Endometrial microvascular endothelial cells (primary cell): Measurements from ENCODE around the gene ABCB11. TPM values are rescaled to one million over a fixed set of nuclear protein-coding genes. Genes with fewer than 3 reads are reported as not detected.
"Not testable (repeated sequence)": the region's sequence is repeated elsewhere in the genome, so short reads cannot be mapped to it uniquely, and the experiment has no call there.

Experiments
- in situ Hi-C: cut with HindIII; loops from 2 replicates; pipeline ENCODE4 v1.10.0; 2017; ENCODE audit warnings: low sequenced_read_pairs, low pct_unique_long_range_greater_than_20kb; ENCODE audit errors: inconsistent ontology term
- total RNA-seq: library from RNA; depleted of rRNA; stranded (reverse); fragments of >200 nt; gene quantifications from one replicate; pipeline ENCODE4 v1.2.3, GENCODE V29; 2015; ENCODE audit errors: inconsistent ontology term

The ABCB11 gene
- total RNA-seq, result not detected

GRCh38 chr2:169031202-169031601 lies at the start of gene ABCB11:
Gene ABCB11 (minus strand): TSS chr2:169031324. CDS start chr2:169018125, 13,199 bp downstream.
- in situ Hi-C loops, result no loop called here

- in situ Hi-C loops, result no loop called here
Observed at GRCh38 chr2:169080250-169081069, 49.3 kb upstream of the ABCB11 start.

GRCh38 chr2:169077674-169078240 lies 46.6 kb upstream of the ABCB11 start:
- in situ Hi-C loops, result no loop called here

- in situ Hi-C loops, result no loop called here
Observed at GRCh38 chr2:169073963-169074751, 43.0 kb upstream of the ABCB11 start.

GRCh38 chr2:169073211-169073962 lies 42.3 kb upstream of the ABCB11 start:
- in situ Hi-C loops, result no loop called here

DNA sequence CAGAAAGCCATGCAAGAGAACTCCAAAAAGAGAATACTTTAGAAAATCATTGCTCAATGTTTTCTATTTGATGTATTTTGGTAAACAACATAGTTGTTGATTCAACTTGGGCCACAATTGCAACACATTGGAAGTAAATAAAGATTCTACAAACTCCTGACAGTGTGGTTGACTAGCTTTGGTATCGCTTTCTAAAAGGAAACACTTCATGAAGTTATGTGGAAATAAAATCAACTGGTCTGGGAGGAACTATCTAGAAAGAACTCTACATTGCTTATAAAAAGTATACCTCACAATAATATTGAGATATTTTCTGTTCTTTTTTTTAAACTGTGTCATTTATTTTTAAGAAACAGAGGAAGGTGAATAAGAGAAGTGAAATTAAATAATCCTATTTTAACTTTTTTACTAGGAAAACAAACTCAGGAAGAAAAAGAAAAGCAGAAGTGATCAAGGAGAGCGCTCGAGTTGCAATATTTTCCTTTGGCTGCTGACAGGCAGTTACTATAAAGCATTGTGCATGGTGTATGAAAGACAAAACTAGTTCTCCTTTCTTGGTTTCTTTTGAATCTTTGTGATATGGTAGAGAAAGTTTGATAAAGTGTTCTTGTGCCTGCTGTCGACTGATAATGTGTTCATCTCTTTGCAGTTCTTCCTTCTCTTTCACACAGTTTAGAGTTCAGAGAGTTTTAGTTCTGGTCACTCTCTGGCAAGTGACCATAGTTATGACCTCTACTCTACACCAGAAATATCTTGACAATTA lies 41.2 kb upstream of the ABCB11 start:
- in situ Hi-C loops, result no loop called here

DNA sequence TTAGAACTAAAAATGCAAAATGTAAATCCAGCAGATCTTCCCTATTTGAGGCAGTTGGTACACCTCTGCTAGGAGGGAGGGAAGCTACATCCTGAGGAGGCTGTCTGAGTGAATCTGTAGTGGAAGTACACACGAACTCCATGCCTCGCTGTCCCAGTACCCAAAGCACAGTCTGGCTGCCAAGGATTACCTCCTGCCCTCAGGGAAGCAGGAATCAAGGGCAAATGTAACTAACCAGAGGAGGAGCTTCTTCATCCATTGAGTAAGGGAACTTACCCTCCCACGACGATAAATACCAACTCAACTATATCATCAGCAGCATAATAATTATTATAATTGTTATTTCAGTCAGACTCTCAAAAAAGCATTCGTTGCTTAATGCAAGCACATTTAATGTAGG lies 40.3 kb upstream of the ABCB11 start:
- in situ Hi-C loops, result no loop called here

DNA sequence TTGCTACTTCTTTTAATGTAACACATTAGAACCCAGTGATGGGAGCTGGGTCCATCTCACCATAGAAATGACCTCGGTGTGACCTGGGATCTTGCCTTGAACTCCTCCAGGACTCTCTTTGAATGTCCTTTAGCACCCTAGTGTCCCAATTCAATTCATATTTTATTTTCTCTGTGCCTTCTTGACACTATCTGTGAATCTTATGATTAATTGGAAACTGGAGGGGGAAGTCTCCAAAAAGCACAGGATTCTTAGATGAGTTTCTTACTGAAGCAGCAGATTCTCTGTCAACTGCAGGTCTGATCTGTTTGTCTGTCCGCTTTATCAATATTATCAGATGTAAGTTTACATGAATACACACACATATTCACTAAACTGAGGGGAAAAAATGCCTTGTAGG lies 38.7 kb upstream of the ABCB11 start:
- in situ Hi-C loops, result no loop called here

- in situ Hi-C loops, result no loop called here
Observed at GRCh38 chr2:169069341-169069740, 38.2 kb upstream of the ABCB11 start, which contains the start of gene DHRS9. Gene DHRS9 (plus strand): TSS chr2:169069563. CDS start chr2:169081582, 12,019 bp downstream.

- in situ Hi-C loops, result no loop called here
Observed at GRCh38 chr2:169066897-169067296, 35.8 kb upstream of the ABCB11 start.

DNA sequence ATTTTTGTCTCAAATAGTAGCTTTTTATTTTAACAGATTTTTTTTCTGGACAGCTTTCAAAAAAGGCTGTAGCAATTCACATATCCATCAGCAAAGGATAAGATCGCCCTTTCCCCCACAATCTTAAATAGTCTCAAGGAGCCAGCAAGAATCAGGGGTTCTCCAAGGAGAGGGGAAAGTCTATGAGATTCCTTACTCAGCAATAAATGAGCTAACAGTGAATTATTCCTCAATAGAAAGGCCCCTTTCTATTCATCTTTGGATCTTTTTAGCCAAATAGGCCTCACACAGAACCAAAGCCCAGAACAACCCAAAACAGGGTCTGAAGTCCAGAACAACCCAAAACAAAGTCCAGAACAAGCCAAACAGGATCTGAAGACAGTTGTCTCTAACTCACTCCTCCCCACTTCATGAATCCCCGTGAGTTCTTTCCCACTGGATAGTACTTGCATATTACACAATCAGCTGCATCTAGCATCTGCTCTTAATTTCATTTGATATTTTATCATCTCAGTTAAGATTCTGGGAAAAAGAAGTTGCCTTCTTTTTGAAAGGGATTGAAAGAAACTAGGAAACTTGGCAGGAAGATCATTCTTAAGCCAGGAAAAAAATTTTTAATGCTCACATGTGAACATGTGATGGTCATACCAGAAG lies 34.9 kb upstream of the ABCB11 start:
- in situ Hi-C loops, result no loop called here

DNA sequence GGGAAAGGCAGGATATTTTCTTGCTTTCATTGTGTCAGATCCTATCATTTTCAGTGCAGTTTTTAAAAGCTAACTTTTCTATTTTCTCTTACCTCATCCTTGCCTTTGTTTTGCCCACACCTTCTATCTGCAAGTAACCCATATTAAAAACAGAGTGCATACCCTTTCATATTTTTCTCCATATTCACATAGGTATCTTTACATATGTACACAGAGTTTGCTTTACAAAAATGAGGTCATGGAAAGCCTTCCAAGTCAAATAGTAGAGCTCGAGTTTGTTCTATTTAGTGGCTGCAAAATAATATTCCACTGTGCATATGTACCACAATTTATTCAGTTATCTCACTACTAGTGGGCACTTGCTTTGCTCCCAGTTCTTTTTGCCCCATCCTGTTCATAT lies 34.3 kb upstream of the ABCB11 start:
- in situ Hi-C loops, result no loop called here

- in situ Hi-C loops, result not testable (repeated sequence)
Observed at GRCh38 chr2:169064199-169064598, 33.1 kb upstream of the ABCB11 start.

DNA sequence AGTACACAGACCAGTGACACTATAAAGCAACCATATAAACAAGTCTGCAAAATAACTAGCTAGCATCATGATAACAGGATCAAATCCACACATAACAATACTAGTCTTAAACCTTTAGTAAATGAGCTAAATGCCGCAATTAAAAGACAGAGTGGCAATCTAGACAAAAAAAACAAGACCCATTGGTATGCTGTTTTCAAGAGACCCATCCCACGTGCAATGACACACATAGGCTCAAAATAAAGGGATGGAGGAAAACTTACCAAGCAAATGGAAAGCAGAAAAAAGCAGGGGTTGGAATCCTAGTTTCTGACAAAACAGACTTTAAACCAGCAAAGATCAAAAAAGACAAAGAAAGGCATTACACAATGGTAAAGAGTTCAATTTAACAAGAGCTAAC lies 23.5 kb upstream of the ABCB11 start:
- in situ Hi-C loops, result not testable (repeated sequence)

- in situ Hi-C loops, result no loop called here
Observed at GRCh38 chr2:169050476-169051240, 19.5 kb upstream of the ABCB11 start.

DNA sequence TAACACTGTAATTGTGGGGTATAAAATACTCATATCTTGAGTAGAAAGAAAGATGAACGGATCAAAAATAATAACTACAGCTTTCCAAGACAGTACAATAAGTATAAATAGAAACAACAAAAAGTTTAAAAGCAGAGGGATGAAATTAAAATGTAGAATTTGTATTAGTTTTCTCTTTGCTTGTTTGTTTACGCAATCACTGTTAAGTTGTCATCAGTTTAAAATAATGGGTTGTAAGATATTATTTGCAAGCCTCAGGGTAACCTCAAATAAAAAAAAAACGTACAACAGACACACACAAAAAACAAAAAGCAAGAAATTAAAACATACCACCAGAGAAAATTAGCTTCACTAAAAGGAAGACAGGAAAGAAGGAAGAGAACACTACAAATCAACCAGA lies 18.0 kb upstream of the ABCB11 start:
- in situ Hi-C loops, result no loop called here
